Activated CD8-positive, alpha-beta T cell treated with anti-CD3 and anti-CD28 coated beads, Interleukin-2, amount 10 ng/mL, durations not matched to agents 7 days and 5 days (primary cell): ENCODE results near the gene SYNPR. TPM values are rescaled to one million over a fixed set of nuclear protein-coding genes. Genes with fewer than 3 reads are reported as not detected.

Experiments used
- ATAC-seq: fragments of 150-1000 bp; cut with Tn5 transposase; one replicate; pipeline ENCODE4 v1.10.0; 2021; ENCODE audit warnings: moderate library complexity
- CTCF ChIA-PET: fragments of 350-600 bp; sonication (Branson Sonifier 250); formaldehyde crosslinking; loops from one replicate; lab custom pipeline; 2021; ENCODE audit warnings: antibody characterized with exemption; lab: Charles Lee
- POLR2A ChIA-PET: fragments of 350-600 bp; sonication (Branson Sonifier 250); formaldehyde crosslinking; loops from one replicate; lab custom pipeline; 2021; ENCODE audit warnings: antibody characterized with exemption; lab: Charles Lee
- DNase-seq: peaks from one replicate; pipeline ENCODE4 v3.0.0-alpha.2; 2020
- H3K27ac Mint-ChIP-seq: one replicate; pipeline ENCODE4 v1.8.0; 2021; ENCODE audit warnings: mild to moderate bottlenecking, mixed read lengths
- H3K27me3 Mint-ChIP-seq: one replicate; pipeline ENCODE4 v1.8.0; 2021; ENCODE audit warnings: low read depth, mixed read lengths
- H3K36me3 Mint-ChIP-seq: one replicate; pipeline ENCODE4 v1.8.0; 2021; ENCODE audit warnings: low read depth, mixed read lengths
- H3K4me1 Mint-ChIP-seq: one replicate; pipeline ENCODE4 v1.8.0; 2021; ENCODE audit warnings: low read depth, mixed read lengths
- H3K4me3 Mint-ChIP-seq: one replicate; pipeline ENCODE4 v1.8.0; 2021; ENCODE audit warnings: mild to moderate bottlenecking, mixed read lengths
- H3K9me3 Mint-ChIP-seq: one replicate; pipeline ENCODE4 v1.8.0; 2022; ENCODE audit warnings: mixed read lengths; ENCODE audit not compliant: insufficient read depth
- total RNA-seq, 2 experiments: library from RNA; stranded (reverse); gene quantifications; one replicate each; pipeline ENCODE4 v1.2.3, GENCODE V29; 2021

SYNPR gene
- total RNA-seq, 2 experiments from 2014 or later = not detected

- no peaks in the 10 kb centered on the region for H3K36me3 Mint-ChIP-seq
- no peaks in the 10 kb centered on the region for H3K27me3 Mint-ChIP-seq
- ChIA-PET CTCF (no interaction called here), POLR2A (no interaction called here)
- ATAC-seq (no peak), DNase-seq (no peak)
- H3K4me3 Mint-ChIP-seq = no peak overlapping the region
- no peaks in the 10 kb centered on the region for H3K9me3 Mint-ChIP-seq
- H3K4me1 Mint-ChIP-seq = no peaks in the 10 kb centered on the region
- no peak overlapping the region for H3K27ac Mint-ChIP-seq
These were observed 293.6 kb downstream of the SYNPR start for GRCh38 chr3:63571682-63572081.

DNA sequence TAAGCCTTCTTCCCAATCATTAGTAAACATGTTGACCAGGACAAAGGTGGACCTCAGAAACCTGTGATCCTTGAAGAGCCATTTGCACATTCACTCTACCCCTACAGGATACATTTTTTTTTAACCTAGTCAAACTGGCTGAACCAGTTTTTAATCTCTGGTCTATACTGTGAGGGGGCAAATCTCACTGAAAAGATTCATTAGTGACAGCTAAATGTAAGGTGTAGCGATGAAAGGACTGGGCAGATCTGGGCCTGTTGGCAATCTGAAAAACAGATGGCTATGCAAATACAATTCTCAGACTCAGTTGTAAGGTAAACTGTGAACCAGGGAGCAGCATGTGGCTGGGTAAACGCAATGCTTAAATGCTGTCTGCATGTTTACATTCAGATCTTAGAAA lies 298.7 kb downstream of the SYNPR start:
- Mint-ChIP-seq H3K36me3 (no peaks in the 10 kb centered on the region), H3K4me1 (no peaks in the 10 kb centered on the region), H3K27me3 (no peaks in the 10 kb centered on the region), H3K4me3 (no peak overlapping the region), H3K27ac (no peak overlapping the region), H3K9me3 (no peaks in the 10 kb centered on the region)
- ChIA-PET CTCF (no interaction called here), POLR2A (no interaction called here)
- no peak for ATAC-seq
- no peak for DNase-seq

- Mint-ChIP-seq H3K27ac (no peak overlapping the region), H3K4me1 (no peaks in the 10 kb centered on the region), H3K4me3 (no peak overlapping the region), H3K36me3 (no peaks in the 10 kb centered on the region), H3K9me3 (no peaks in the 10 kb centered on the region), H3K27me3 (no peaks in the 10 kb centered on the region)
- ChIA-PET CTCF (no interaction called here), POLR2A (no interaction called here)
- DNase-seq = no peak
- no peak for ATAC-seq
These were observed 300.8 kb downstream of the SYNPR start for GRCh38 chr3:63578858-63579257.

GRCh38 chr3:63580151-63580550 lies 302.0 kb downstream of the SYNPR start:
- Mint-ChIP-seq H3K27ac (no peak overlapping the region), H3K27me3 (no peaks in the 10 kb centered on the region), H3K36me3 (no peaks in the 10 kb centered on the region), H3K9me3 (no peaks in the 10 kb centered on the region), H3K4me3 (no peak overlapping the region), H3K4me1 (no peaks in the 10 kb centered on the region)
- ATAC-seq (no peak), DNase-seq (no peak)
- CTCF ChIA-PET = no interaction called here
- POLR2A ChIA-PET = no interaction called here

- Mint-ChIP-seq H3K27me3 (no peaks in the 10 kb centered on the region), H3K27ac (no peak overlapping the region), H3K4me1 (no peaks in the 10 kb centered on the region), H3K36me3 (no peaks in the 10 kb centered on the region), H3K4me3 (no peak overlapping the region), H3K9me3 (no peaks in the 10 kb centered on the region)
- ChIA-PET CTCF (no interaction called here), POLR2A (no interaction called here)
- ATAC-seq (no peak), DNase-seq (no peak)
These were observed 304.9 kb downstream of the SYNPR start for GRCh38 chr3:63582943-63583500.

DNA sequence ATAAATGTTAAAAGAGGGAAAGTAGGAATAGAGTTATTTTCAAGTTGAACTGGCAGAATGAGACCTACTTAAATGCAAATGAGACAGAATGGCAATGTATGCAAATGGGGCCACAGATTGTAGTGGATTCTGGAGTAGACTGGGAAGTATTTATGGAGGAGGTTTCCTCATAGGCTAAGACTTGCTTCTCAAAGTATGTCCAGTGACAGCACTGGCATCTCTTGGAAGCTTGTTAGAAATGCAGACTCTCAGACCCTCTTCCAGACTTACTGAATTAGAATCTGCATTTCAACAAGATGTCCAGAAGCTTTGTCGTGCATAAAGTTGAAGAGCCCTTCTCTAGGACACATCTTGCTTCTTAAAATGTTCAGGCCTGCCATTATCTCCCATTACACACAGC lies 306.6 kb downstream of the SYNPR start:
- CTCF ChIA-PET = no interaction called here
- Mint-ChIP-seq H3K27ac (no peak overlapping the region), H3K4me1 (no peaks in the 10 kb centered on the region), H3K9me3 (peaks cover 3% of the 10 kb centered on the region), H3K27me3 (no peaks in the 10 kb centered on the region), H3K36me3 (no peaks in the 10 kb centered on the region), H3K4me3 (no peak overlapping the region)
- POLR2A ChIA-PET = no interaction called here
- no peak for DNase-seq
- ATAC-seq = no peak

- ATAC-seq = no peak
- Mint-ChIP-seq H3K4me1 (no peaks in the 10 kb centered on the region), H3K27ac (no peak overlapping the region), H3K4me3 (no peak overlapping the region), H3K9me3 (peaks cover 3% of the 10 kb centered on the region), H3K36me3 (no peaks in the 10 kb centered on the region), H3K27me3 (no peaks in the 10 kb centered on the region)
- CTCF ChIA-PET = no interaction called here
- DNase-seq = no peak
- POLR2A ChIA-PET = no interaction called here
These were observed 307.8 kb downstream of the SYNPR start for GRCh38 chr3:63585927-63586326.

DNA sequence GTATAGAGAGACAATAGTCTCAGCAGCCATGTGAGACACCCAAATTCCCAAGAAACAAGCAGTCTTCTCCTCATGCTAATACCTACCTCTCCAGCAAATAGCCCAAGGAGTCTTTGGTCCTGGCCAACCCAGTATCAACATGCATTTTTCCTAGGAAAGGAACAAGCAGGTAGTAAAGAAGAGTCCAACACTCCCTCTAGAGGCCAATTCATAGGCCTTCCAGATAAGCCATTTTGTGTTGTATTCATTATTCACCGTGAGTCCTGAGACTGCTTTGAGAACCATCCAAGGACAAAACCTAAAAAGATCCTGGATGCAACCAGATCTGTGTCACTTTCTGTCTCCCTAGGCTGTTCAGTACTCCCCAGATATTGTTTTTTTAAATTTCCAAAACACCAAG lies 310.8 kb downstream of the SYNPR start:
- H3K9me3 Mint-ChIP-seq = peaks cover 3% of the 10 kb centered on the region
- DNase-seq (no peak), ATAC-seq (no peak)
- H3K27ac Mint-ChIP-seq = no peak overlapping the region
- CTCF ChIA-PET = no interaction called here
- POLR2A ChIA-PET = no interaction called here
- no peak overlapping the region for H3K4me3 Mint-ChIP-seq
- H3K27me3 Mint-ChIP-seq = no peaks in the 10 kb centered on the region
- H3K36me3 Mint-ChIP-seq = no peaks in the 10 kb centered on the region
- no peaks in the 10 kb centered on the region for H3K4me1 Mint-ChIP-seq

DNA sequence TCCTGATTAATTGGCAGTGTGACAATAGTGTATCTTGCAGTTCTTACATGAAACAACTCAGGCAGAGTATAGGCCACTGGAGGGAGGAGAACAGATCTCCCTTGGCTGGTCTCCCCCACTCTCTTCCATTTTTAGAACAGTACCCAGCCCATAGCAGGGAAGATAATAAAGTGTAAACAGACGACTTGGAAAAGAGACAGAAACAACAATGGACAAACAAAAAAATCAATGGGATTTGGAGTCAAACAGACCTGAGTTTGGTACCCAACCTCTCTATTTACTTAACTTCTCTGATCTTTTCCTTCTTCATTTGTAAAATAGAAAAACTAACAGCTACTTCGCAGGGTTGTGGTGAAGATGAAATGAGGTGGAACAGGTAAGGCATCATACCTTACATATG lies 315.7 kb downstream of the SYNPR start:
- ATAC-seq = no peak
- CTCF ChIA-PET = no interaction called here

GRCh38 chr3:63595221-63595620 lies 317.1 kb downstream of the SYNPR start:
- DNase-seq (no peak), ATAC-seq (no peak)
- ChIA-PET CTCF (no interaction called here), POLR2A (no interaction called here)
- no peaks in the 10 kb centered on the region for H3K4me1 Mint-ChIP-seq
- no peaks in the 10 kb centered on the region for H3K27me3 Mint-ChIP-seq
- H3K27ac Mint-ChIP-seq = no peak overlapping the region
- H3K36me3 Mint-ChIP-seq = no peaks in the 10 kb centered on the region
- H3K4me3 Mint-ChIP-seq = no peak overlapping the region
- no peaks in the 10 kb centered on the region for H3K9me3 Mint-ChIP-seq

More for the DNA sequence above, 315.7 kb downstream of the SYNPR start:
- Mint-ChIP-seq H3K9me3 (peaks cover under 1% of the 10 kb centered on the region), H3K4me1 (no peaks in the 10 kb centered on the region), H3K4me3 (no peak overlapping the region), H3K27ac (no peak overlapping the region), H3K36me3 (no peaks in the 10 kb centered on the region), H3K27me3 (no peaks in the 10 kb centered on the region)
- POLR2A ChIA-PET = no interaction called here
- DNase-seq = no peak

DNA sequence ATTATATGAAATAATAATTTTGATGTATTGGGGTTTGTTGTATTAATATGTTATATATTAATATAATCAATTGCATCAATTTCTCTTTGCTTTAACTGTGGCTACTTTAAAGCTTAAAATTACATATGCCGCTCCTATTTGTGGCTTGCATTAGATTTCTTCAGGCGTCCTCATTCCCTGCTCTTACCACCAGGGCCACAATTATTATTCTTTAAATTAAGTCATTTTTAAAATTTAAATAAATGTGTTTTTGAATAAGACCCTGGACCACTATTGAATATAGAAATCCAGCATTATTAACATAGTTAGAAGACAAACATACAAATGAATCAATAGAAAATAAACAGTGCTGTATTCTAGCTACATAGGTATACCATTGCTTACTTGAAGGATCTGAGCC lies 318.9 kb downstream of the SYNPR start:
- ATAC-seq (no peak), DNase-seq (no peak)
- no peaks in the 10 kb centered on the region for H3K4me1 Mint-ChIP-seq
- no peaks in the 10 kb centered on the region for H3K9me3 Mint-ChIP-seq
- no peak overlapping the region for H3K4me3 Mint-ChIP-seq
- no peaks in the 10 kb centered on the region for H3K36me3 Mint-ChIP-seq
- no peaks in the 10 kb centered on the region for H3K27me3 Mint-ChIP-seq
- H3K27ac Mint-ChIP-seq = no peak overlapping the region
- CTCF ChIA-PET = no interaction called here
- POLR2A ChIA-PET = no interaction called here

- Mint-ChIP-seq H3K36me3 (no peaks in the 10 kb centered on the region), H3K9me3 (no peaks in the 10 kb centered on the region), H3K4me1 (no peaks in the 10 kb centered on the region), H3K4me3 (no peak overlapping the region), H3K27ac (no peak overlapping the region), H3K27me3 (no peaks in the 10 kb centered on the region)
- POLR2A ChIA-PET = no interaction called here
- ATAC-seq (no peak), DNase-seq (no peak)
- CTCF ChIA-PET = no interaction called here
These were observed 329.6 kb downstream of the SYNPR start for GRCh38 chr3:63607716-63608115.

DNA sequence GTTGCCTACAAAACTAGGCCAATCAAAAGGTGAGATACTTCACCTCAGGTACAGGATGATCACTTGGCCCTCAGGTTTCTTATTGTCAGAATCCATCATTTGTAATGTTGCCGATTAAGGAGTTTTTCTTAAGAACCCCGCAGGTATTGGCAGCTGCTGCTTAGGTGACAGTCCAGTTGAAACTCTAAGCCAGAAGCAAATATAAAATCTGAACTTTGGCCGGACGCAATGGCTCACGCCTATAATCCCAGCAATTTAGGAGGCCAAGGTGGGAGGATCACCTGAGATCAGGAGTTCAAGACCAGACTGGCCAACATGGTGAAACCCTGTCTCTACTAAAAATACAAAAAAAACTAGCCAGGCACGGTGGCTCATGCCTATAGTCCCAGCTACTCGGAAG lies 331.3 kb downstream of the SYNPR start:
- ATAC-seq (no peak), DNase-seq (no peak)
- Mint-ChIP-seq H3K36me3 (no peaks in the 10 kb centered on the region), H3K4me3 (no peak overlapping the region), H3K9me3 (no peaks in the 10 kb centered on the region), H3K4me1 (no peaks in the 10 kb centered on the region), H3K27ac (no peak overlapping the region), H3K27me3 (no peaks in the 10 kb centered on the region)
- ChIA-PET CTCF (no interaction called here), POLR2A (no interaction called here)
